Stimulated activated CD8-positive, alpha-beta memory T cell treated with anti-CD3 and anti-CD28 coated beads, Interleukin-2, amount 100 ng/mL, for 48 hours (primary cell): ENCODE results near the gene TUB.

Experiments used
- DNase-seq, 2 donors: peaks; one replicate each; pipeline ENCODE4 v3.0.0-alpha.2; 2020; ENCODE audit warnings: low read depth in 2 of 2

TUB gene

DNA sequence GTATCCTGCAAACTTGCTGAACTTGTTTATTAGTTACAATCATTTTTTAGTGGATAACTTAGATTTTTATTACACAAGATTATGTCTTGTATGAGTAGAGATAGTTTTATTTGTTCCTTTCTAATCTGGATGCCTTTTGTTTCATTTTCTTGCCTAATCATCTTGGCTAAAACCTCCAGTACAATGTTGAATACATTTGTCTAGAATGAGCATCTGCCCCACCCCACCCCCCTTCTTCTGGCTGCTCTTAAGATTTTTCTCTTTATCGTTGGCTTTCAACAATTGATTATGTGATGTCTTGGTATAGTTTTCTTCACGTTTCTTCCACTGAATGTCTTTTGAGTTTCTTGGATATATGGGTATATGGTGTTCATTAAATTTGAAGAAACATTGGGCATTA, 37.3 kb upstream of the TUB start:
- no peak for DNase-seq

DNA sequence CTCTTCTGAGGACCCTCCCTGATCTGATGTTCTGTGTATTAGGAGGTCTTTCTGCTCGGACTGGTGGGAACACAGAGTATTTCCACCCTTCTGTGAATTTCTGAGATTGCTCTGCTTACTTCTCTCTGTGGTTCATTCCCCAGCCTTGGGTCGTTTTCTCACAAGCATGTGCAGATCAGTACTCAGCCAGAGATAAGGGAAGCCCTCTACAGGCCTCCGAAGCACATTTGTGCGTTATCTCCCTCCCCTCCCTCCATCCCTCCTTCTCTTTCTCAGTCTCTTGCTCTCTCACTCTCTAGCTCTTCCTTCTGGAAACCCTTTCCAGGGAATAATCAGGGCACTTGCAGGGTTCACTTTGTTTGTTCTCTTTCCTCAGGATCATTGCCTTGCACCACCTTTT, 35.2 kb upstream of the TUB start:
- DNase-seq = no peak

DNA sequence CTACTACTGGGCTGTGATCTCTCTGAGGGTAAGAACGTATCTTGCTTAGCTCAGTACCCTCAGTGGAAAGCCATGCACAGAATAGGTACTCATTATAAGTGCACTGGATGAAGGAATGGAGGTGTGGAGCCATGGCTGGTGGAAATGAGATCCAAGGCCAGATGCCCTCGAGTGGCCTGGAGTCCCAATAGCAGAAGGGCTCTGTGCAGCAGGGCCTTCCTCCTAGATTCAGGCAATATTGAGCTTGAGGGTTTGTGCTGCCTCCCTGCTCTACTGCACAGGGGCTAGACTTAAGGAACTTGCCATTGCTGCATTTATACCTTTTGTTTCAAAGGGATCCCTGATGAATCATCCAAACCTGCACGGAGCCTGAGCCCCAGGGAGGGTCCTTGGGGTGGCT, 33.6 kb upstream of the TUB start:
- DNase-seq = no peak

DNA sequence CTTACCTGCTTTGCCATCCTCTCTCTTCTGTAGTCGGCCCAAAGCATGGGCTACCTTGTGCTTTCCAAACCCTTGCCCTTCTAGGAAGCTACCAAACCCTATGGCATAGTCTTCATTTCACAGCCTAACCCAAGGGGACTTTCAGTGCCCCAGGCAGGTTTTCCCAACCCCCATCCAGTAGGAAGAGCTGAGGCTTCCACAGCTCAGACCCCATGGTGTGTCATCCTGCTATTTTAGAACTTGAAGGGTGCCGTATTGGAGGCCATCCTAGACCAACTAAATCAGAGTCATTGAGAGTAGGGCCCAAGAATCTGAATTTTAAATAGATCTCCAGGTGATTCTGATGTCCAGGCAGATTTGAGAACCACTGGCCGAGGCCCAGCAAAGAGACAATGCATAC, 31.9 kb upstream of the TUB start:
- DNase-seq = no peak

DNA sequence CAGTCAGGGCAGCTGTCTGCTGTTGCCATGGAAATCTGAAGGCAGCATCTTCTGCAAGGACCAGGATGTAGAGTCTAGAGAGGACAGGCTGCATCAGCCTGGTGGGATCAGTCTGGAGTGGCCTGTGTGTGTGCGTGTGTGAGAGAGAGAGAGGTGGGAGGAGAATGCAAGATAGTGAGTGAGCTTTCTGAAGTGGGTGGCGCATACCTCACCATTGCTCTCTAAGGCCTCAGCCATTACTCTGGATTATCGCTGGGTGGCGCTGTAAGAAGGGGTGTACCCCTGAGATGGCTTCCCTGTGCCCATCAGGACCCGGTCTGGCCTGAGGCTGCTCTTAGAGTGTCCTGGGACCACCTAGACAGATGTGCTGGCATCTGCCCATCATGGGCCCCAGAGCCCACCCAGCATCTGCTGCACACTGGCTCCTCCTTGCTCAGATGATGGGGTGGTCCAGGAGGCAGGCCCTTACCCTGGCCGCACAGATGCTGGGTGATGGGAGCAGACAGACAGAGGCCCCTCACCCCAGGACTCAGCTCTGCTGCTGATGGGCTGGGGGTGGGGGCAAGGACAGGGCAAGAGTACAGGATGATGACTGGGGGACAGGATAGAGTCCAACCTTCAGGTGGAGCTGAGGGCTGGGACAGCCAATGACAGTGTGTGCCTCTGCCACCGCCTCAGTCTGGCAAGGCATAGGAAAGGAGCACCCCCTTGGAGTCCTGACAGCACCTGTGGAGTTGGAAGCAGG, 25.7 kb upstream of the TUB start:
- no peak for DNase-seq

DNA sequence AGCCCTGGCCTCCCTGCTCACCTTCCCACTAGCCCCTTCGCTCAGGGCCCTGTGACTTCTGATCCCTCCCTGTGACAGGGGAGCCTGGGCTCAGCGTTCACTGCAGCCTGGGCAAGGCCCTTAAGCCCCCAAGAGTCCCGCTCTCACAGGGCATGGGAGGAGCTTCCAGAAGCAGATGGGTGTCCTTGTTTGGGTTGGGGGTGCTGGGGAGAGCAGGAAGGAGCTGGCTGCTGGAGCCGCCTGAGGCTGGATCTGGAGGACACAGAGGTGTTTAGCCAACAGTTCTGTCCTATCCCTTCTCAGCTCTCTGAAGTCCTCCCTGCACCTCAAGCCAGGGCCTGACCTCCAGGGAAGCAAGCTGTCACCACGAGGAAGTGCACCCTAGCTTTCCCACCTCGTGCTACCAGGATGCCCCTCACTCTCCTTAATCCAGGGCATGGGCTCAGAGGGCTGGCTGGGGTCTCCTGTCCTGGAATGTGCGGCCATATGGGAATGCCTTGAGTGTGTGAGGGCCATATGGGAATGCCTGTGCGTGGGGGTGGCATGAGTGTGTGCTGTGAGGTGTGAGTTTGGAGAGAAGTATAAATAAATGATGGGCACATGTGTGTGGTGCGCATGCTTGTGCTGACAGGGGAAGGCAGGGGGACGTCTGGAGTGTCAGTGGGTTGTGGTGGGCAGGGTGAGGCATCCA, 25.0 kb upstream of the TUB start:
- no peak for DNase-seq

DNA sequence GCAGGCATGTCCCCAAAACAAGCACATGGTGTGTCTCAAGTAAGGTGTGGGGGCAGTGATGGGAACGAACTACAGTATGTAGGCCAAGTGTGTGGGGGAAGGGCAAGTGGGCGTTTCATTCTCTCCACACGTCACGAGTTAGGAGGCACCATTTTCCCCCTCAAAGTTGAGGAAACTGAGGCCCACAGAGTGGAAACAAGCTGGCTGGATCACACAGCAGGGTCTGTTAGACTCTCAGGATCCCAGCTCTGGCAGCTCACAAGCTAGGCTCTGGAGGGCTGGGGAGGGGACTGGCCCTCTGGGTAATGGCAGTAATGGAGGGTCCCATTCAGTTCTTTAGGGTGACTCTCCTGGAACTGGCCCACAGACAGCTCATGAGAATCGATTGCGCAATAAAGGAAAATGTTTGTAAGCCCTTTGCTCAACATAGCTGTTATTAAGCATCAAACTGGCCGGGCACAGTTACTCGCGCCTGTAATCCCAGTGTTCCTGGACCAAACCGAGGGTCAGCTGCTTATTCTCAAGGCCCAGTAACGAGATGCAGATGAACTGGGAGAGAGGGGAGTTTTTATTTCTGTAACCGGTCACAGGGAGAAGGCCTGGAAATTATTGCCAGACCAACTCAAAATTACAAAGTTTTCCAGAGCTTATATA, 24.1 kb upstream of the TUB start:
- DNase-seq = no peak

DNA sequence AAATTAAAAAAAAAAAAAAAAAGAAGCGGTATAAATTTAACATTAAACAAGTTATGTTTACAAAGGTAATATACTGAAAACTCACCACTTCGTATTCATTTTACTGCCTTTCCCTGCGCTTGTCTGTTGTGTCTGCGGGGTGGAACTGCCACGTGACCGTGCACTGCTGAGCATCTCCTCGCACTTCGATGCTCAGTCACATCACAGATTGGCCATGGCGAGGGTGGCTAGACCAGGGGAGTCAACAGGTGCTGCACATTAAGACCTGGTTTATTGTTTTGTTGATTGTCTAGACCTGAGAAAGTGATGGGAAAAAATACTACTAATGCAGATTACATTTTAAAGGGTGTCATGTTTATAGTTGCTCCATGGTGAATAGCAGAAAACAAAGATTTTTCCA, 22.8 kb upstream of the TUB start:
- DNase-seq = no peak

DNA sequence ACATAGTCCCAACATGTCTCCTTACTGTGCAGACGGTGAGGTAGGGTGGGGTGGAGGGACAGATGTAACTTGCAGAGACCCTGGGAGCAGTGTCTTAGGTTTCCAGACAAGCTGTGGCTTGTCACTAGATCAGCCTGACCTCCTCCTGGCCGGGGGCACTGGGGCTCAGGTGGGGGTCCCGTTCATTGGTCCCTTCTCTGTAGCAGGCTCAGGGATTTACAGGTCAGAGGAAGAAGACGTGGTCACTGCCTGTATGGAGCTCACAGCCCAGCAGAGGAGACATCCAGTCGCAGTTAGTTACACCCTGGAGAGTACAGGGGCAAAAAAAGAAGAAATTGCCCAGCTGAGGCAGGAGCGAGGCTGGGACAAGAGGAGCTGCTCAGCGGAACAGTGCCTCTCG, 22.0 kb upstream of the TUB start:
- no peak for DNase-seq

DNA sequence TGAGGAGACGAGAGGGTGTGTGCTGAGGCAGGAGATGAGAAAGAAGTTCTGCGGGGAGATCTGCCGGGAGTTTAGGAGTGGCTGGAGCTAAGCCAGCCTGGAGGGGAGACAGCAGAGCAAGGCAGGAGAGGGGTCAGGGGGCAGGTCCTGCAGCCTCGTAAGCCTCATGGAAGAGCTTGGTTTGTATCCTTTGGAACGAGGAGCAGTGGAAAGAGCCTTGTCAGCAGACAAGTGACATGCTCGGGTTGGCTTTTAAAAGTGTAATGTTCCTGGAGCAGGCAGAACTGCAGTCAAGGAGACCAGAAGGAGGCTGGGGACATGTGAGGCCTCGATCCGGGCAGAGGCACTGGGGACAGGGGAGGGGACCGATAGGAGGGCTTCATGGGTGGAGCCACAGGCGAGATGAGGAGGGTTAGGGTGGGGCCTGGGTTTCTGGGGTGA, 21.4 kb upstream of the TUB start:
- DNase-seq = no peak

DNA sequence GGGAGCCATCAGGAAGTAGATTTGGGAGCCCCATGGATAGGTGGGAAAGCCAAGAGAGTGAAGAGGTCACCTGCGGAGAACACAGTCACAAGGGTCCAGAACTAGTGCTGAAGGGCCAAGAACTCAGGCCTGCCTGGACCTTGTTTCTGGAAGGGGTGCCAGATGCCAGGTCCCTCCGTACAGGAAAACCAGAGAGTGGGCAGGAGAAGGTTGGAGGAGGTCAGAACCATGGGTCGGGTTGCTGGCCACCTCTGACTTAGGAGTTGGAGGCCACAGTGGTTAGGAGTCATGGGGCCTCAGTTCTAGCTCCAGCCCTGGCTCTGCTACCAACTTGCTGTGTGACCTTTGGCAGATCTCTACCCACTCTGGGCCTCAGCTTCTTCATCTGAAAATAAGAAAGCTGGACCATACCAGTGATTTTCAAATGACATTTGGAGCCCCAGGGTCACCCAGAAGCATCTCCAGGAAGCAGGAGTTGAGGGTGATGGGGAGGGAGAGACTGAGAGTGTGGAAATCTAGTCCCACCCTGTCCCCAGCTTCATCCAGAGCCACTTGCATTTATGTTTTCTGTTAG, 20.8 kb upstream of the TUB start:
- DNase-seq = no peak

DNA sequence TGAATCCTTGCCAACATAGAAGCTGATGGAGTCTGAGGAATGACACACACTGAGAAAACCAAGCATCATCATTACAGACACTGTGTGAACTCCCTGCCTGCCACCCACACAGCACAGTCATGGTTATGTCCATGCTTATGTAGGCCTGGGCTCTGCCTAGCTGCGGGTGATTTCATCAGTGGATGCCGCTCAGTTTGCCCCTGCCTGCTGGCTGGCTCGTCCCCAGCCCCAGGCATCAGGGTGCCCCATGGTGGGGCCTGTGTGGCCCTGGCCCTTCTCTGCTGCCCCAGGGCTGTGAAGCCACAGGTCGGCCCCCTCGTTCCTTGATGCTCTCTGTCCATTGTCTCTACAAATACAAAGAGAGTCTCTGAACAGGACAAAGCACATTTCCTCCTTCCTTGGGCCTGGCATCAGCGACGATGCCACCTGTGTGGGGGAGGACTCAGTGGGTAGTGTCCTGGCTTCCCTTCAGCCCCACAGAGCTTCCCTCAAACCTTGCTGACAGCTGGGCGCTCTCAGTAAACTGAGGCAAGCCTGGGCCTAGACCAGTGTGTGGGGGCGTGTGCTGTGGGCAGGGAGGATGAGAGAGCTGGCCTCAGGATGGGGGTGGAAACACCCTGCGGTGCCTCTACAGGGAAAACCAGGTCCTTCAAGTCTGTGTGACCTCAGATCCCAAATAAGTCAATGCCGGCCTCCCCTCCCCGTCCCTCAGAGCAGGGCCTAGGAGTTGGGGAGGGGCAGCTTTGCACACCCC, 20.0 kb upstream of the TUB start:
- DNase-seq = no peak

DNA sequence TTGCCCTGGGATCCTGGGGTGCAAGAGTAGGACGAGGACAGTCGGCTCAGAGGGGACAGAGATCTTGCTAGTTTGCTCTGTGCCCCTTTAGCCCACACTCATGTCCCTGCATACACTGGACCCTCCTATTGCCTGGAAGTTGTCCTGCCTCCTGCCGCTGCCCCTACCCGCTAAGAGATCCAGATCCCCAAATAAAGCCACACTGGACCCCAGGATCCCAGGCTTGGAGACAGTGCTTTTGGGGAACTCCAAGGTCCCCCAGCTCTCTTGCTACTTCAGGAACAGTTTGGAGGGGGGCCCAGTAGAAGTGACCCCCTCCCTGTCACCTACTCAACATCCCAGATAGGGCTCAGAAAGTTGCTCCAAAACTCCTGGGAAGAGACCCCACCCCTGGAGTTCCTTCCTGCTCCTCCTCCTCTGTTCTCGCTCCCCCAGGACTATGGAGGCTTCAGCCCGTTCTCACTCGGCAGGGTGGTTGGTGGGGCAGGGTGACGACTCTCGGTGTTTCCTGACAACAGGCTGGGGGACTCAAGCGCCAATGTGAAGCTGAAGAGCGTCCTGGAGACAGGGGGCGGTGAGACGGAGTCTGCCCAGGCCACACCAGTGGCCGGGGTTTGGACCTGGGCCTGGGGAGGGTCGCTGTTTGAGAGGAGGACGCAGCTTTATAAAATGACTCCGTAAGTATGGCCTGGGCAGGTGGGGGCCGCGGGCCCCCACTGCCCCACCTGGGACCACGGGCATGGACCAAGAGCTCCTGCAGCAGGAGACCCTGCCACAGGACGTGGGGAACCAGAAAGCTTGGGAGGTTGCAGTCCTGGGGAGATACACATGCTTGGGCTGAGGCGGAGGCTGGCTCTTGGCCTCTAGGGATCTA, 19.2 kb upstream of the TUB start:
- no peak for DNase-seq

DNA sequence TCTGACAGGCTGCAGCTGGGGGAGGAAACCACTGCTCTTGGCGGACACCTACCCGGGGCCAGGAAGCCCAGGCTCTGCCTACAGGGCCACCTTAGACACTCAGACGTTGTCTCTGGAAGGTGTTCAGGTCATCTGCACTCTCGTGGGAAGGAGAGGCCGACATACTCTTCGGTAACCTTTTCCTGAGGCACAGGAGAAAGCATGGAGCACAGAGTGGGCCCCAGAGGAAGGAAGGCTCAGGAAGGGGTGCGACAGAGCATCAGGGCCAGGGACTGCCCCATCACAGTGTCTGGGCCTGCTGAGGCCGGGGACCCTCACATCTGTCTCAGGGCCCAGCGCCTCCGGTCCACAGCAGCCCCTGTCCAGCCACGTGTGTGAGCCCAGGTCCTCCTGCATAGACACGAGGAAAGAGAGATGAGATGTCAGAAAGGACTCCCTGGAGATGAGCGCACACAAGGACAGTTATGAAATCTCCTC, 18.2 kb upstream of the TUB start:
- DNase-seq = no peak

DNA sequence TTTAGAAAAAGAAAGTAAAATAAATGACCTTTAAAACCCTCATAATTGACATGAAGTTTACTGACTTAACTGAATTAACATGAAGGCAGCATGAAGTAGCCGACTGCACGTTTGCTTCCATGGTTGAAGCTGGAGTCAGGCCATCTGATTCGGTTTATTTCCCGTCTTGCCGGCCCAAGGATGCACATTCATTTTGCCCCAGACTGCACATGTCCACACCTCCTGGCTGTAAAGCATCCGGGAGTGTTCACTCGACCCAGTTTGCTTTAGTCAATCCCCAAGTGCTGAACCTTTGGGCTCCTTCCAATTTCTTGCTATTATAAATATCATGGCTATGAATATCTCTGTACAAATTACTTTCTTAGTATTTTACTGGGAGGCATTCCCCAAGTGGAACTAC, 17.7 kb upstream of the TUB start:
- DNase-seq = no peak

DNA sequence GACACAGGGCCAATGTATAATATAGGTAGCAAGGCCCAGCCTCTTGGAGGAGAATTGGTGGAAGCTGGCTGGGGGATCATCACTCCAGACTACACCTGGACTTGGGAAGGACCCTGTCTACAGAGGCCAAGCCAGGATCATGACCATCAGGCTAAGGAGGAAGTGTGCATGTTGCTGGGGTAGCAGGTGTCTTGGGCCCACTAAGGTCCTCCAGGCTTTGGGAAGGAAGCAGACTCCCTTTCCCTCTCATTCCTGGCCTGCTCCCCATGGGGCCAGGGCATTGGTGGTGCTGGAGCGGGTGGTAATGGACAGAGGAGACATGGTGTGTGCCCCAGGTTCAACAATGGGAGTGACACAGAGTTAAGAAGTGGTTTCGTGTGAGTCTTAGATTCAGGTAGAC, 16.0 kb upstream of the TUB start:
- DNase-seq = no peak

DNA sequence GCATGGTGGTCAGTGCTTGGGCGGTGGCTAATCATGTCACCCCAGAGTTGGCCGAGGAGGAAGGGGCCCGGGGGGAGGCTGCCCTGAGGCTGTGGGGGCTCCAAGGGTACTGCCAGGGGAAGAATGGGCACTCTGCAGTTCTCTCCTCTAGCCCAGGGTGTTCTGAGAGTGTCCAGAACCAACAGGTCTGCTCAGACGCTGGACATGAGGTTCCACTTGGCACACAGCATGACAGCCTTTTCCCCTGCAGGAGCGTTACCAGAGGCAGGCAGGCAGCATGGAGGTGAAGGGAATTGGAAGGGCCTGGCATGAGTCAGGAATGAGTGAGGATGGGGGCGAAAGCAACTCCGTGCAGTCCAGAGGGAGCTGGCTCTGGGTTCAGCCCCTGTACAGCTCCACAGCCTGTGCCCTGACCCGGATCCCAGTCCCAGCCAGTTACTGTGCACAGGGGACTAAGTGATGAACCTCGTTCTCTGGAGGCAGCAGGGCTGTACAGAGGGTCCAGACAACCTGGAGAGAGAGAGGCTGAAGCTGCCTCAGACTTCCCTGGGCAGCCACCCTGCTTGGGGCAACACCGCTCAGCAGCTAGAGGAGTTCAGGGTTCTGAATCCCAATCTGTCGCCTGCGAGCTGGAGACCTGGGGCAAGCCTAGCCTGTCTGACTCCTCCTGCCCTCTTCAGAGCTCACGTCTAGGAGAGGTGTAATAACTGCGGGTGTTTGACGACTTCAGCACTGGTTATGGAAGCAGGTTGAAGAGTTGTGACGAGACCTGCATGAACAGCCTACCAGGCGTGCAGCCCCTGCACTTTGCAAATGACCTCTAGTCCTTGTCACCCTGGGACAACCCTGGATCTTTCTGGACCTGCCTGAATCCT, 14.7 kb upstream of the TUB start:
- no peak for DNase-seq

DNA sequence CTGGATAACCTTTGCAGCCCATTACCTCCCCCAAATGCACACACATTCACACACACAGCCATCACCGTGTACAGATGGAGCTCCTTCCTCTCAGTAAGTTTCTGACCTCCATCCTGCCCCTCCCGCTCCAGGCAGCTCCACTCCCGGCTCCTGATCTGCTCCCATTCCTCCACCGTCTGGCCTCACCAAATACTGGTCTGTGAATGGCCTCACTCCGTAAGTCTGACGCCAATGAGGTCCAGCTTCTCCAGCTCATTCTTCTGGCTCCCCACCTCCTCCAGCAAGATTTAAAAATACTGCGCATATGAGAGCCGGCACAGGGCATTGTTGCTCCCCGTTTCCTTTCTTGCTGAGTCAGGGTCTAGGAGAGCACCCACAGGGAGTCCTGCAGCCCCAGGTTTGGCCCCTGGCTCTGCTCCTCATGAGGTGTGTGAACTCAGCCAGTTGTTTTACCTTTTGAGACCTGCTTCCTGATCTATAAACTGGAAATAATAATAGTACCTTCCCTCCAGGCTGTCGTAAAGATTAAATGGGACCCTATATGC, 14.0 kb upstream of the TUB start:
- no peak for DNase-seq

DNA sequence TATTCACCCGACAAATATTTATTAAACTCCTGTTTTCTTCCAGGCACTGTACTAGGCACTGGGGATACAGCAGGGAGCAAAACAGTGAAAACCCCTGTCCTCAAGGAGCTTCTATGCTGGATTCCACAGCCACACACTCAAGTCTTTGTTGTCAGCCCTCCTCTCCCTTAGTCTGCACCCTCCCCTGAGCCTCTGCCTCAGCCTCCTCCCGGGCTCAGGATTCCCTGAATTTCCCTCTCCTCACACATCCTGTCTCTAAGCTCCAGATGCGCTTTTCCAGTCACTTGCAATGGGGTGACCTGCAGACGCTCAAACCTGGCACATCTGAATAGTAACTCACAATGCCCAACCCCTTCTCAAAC, 13.5 kb upstream of the TUB start:
- DNase-seq = no peak
